ENCODE data around the gene ENC1. TPM values are rescaled to one million over a fixed set of nuclear protein-coding genes. Genes with fewer than 3 reads are reported as not detected.

The ENC1 gene
- total RNA-seq, 1 donor from 2014 or later: 15.0 TPM

GRCh38 chr5:74588415-74588814, 52.1 kb downstream of the ENC1 start:
- no peak for DNase-seq
- Histone ChIP-seq H3K4me3 (no peak overlapping the region), H3K9me3 (no peaks in the 10 kb centered on the region), H3K36me3 (no peaks in the 10 kb centered on the region), H3K27ac (no peak overlapping the region), H3K27me3 (no peaks in the 10 kb centered on the region), H3K4me1 (no peaks in the 10 kb centered on the region)
- TF ChIP-seq CTCF (IDR thresholded peaks at IDR 0.05): no peak
- intact Hi-C loops (cut with DNase I): no loop called here
- ATAC-seq: no peak

- intact Hi-C loops (cut with DNase I): no loop called here
- ATAC-seq: no peak
These were observed 52.6 kb downstream of the ENC1 start for GRCh38 chr5:74587890-74588289.

GRCh38 chr5:74587300-74587699, 53.2 kb downstream of the ENC1 start:
- H3K36me3 ChIP-seq: no peaks in the 10 kb centered on the region
- no peaks in the 10 kb centered on the region for H3K27me3 ChIP-seq
- no peaks in the 10 kb centered on the region for H3K4me1 ChIP-seq
- H3K4me3 ChIP-seq: no peak overlapping the region
- no peak for TF ChIP-seq CTCF (IDR thresholded peaks at IDR 0.05)
- no peaks in the 10 kb centered on the region for H3K9me3 ChIP-seq
- no peak overlapping the region for H3K27ac ChIP-seq
- intact Hi-C loops (cut with DNase I): no loop called here
- ATAC-seq: no peak
- DNase-seq: no peak

More at GRCh38 chr5:74587890-74588289, 52.6 kb downstream of the ENC1 start:
- Histone ChIP-seq H3K36me3 (no peaks in the 10 kb centered on the region), H3K27me3 (no peaks in the 10 kb centered on the region), H3K27ac (no peak overlapping the region), H3K4me3 (no peak overlapping the region), H3K9me3 (no peaks in the 10 kb centered on the region), H3K4me1 (no peaks in the 10 kb centered on the region)
- TF ChIP-seq CTCF (IDR thresholded peaks at IDR 0.05): no peak
- DNase-seq: no peak

- H3K4me1 ChIP-seq: no peaks in the 10 kb centered on the region
- TF ChIP-seq CTCF (IDR thresholded peaks at IDR 0.05): no peak
- H3K9me3 ChIP-seq: no peaks in the 10 kb centered on the region
- no peak for ATAC-seq
- no peak for DNase-seq
- H3K36me3 ChIP-seq: no peaks in the 10 kb centered on the region
- intact Hi-C loops (cut with DNase I): no loop called here
- H3K4me3 ChIP-seq: no peak overlapping the region
- no peaks in the 10 kb centered on the region for H3K27me3 ChIP-seq
- H3K27ac ChIP-seq: no peak overlapping the region
These were observed 53.7 kb downstream of the ENC1 start for GRCh38 chr5:74586856-74587255.

GRCh38 chr5:74582853-74583252, 57.7 kb downstream of the ENC1 start:
- H3K4me3 ChIP-seq: no peak overlapping the region
- no peaks in the 10 kb centered on the region for H3K9me3 ChIP-seq
- H3K36me3 ChIP-seq: no peaks in the 10 kb centered on the region
- no peak for TF ChIP-seq CTCF (IDR thresholded peaks at IDR 0.05)
- H3K27me3 ChIP-seq: no peaks in the 10 kb centered on the region
- H3K4me1 ChIP-seq: no peaks in the 10 kb centered on the region
- no peak for DNase-seq
- ATAC-seq: no peak
- intact Hi-C loops (cut with DNase I): no loop called here
- H3K27ac ChIP-seq: no peak overlapping the region

- no peaks in the 10 kb centered on the region for H3K9me3 ChIP-seq
- intact Hi-C loops (cut with DNase I): no loop called here
- no peak overlapping the region for H3K27ac ChIP-seq
- no peak for DNase-seq
- ATAC-seq: no peak
- H3K4me3 ChIP-seq: no peak overlapping the region
- no peaks in the 10 kb centered on the region for H3K27me3 ChIP-seq
- peaks cover 4% of the 10 kb centered on the region for H3K4me1 ChIP-seq
- TF ChIP-seq CTCF (IDR thresholded peaks at IDR 0.05): no peak
- H3K36me3 ChIP-seq: no peaks in the 10 kb centered on the region
These were observed 58.6 kb downstream of the ENC1 start for GRCh38 chr5:74581988-74582365.

Measured in upper lobe of right lung (tissue), 1 donor.